H1 (cell line): Measurements from ENCODE around the gene RESF1. TPM values are rescaled to one million over a fixed set of nuclear protein-coding genes. Genes with fewer than 3 reads are reported as not detected.
A peak's percentile ranks its signal among the peaks of the same experiment; 100 is the strongest.

Experiments used
- CTCF ChIA-PET: fragments of 300-600 bp; sonication (Branson Sonifier 250); formaldehyde crosslinking; loops from one replicate; lab custom pipeline; 2021; ENCODE audit not compliant: partially characterized antibody; lab: Charles Lee
- POLR2A ChIA-PET: fragments of 300-600 bp; sonication (Branson Sonifier 250); formaldehyde crosslinking; loops from one replicate; lab custom pipeline; 2021; ENCODE audit warnings: inconsistent platforms; ENCODE audit not compliant: partially characterized antibody; lab: Charles Lee
- DNase-seq, 2 experiments: peaks; one replicate each; pipeline versions ENCODE4 v3.0.0 to v3.0.0-alpha.2; 2010 to 2022; ENCODE audit warnings: low spot score in 2 of 2, low read depth in 1 of 2, mixed read lengths in 1 of 2
- FAIRE-seq: peaks from 2 replicates; lab custom pipeline; 2011; peaks lifted over from hg19 to GRCh38; lab: Jason Lieb, UNC
- H2AFZ ChIP-seq: 2 replicates; pipeline ENCODE4 v1.8.1; 2012; ENCODE audit warnings: low read length, inconsistent platforms
- H2AK5ac ChIP-seq: 2 replicates; pipeline ENCODE4 v1.6.1; 2013; ENCODE audit warnings: low read depth, low read length
- H2BK120ac ChIP-seq: replicated peaks from 2 replicates; pipeline ENCODE3; 2013; ENCODE audit warnings: low read depth, low read length, inconsistent platforms
- H2BK12ac ChIP-seq: 2 replicates; pipeline ENCODE4 v1.6.1; 2013; ENCODE audit warnings: low read depth, low read length
- H2BK15ac ChIP-seq: 2 replicates; pipeline ENCODE4 v1.6.1; 2013; ENCODE audit warnings: low read length
- H2BK20ac ChIP-seq: 2 replicates; pipeline ENCODE4 v1.6.1; 2013; ENCODE audit warnings: low read length
- H2BK5ac ChIP-seq: 2 replicates; pipeline ENCODE4 v1.6.1; 2013; ENCODE audit warnings: low read depth, low read length
- H3K14ac ChIP-seq: 2 replicates; pipeline ENCODE4 v1.6.1; 2013; ENCODE audit warnings: inconsistent platforms; ENCODE audit not compliant: insufficient read length
- H3K18ac ChIP-seq: 2 replicates; pipeline ENCODE4 v1.6.1; 2013; ENCODE audit warnings: low read length; ENCODE audit errors: extremely low read depth
- H3K23ac ChIP-seq: 2 replicates; pipeline ENCODE4 v1.6.1; 2013; ENCODE audit warnings: inconsistent platforms; ENCODE audit not compliant: insufficient read length
- H3K23me2 ChIP-seq: 2 replicates; pipeline ENCODE4 v1.6.1; 2013; ENCODE audit warnings: low read depth, low read length
- H3K27ac ChIP-seq: 2 replicates; pipeline ENCODE4 v1.6.1; 2011; ENCODE audit warnings: low read depth, low read length, inconsistent platforms
- H3K27me3 ChIP-seq, 4 experiments: replicated peaks in 1 of 4; 1 replicate in 1 of 4; 2 replicates in 3 of 4; pipeline versions ENCODE4 v1.6.1 to v1.8.1; 2011 to 2013; ENCODE audit warnings: low read length in 3 of 4, mild to moderate bottlenecking in 3 of 4, inconsistent platforms in 2 of 4, mixed read lengths in 2 of 4, moderate library complexity in 1 of 4; ENCODE audit not compliant: control insufficient read depth in 3 of 4, insufficient read depth in 3 of 4; ENCODE audit errors: extremely low read depth in 1 of 4
- H3K36me3 ChIP-seq, 4 experiments: 2 replicates each; pipeline versions ENCODE4 v1.6.1 to v1.8.1; 2011 to 2013; ENCODE audit warnings: mild to moderate bottlenecking in 4 of 4, low read length in 3 of 4, moderate library complexity in 2 of 4, control low read depth in 1 of 4, inconsistent platforms in 1 of 4; ENCODE audit not compliant: insufficient read depth in 4 of 4, control insufficient read depth in 2 of 4
- H3K4ac ChIP-seq: replicated peaks from 2 replicates; pipeline ENCODE3; 2013; ENCODE audit warnings: low read length, low read depth, mixed read lengths, inconsistent platforms; ENCODE audit not compliant: insufficient read length
- H3K4me1 ChIP-seq, 4 experiments: replicated peaks in 1 of 4; 1 replicate in 1 of 4; 2 replicates in 3 of 4; pipeline versions ENCODE4 v1.6.1 to v1.8.1; 2011 to 2013; ENCODE audit warnings: low read length in 3 of 4, inconsistent platforms in 2 of 4, mixed read lengths in 1 of 4; ENCODE audit not compliant: insufficient read depth in 4 of 4, control insufficient read depth in 3 of 4
- H3K4me2 ChIP-seq, 2 experiments: 2 replicates each; pipeline versions ENCODE4 v1.6.1 to v1.8.1; 2011 to 2013; ENCODE audit warnings: low read depth in 2 of 2, low read length in 2 of 2, control low read depth in 1 of 2, inconsistent platforms in 1 of 2, mild to moderate bottlenecking in 1 of 2; ENCODE audit not compliant: insufficient read depth in 1 of 2
- H3K4me3 ChIP-seq, 4 experiments: fragments of 200-600, 300-600 bp in 1 of 4; sonication (generic), shearing (Covaris generic), sonication (Bioruptor Twin) in 1 of 4; 2 replicates each; pipeline versions ENCODE4 v1.5.1 to v1.8.1; 2011 to 2016; ENCODE audit warnings: low read length in 4 of 4, low read depth in 3 of 4, control low read depth in 2 of 4, inconsistent platforms in 2 of 4, mild to moderate bottlenecking in 2 of 4, mixed read lengths in 1 of 4, moderate library complexity in 1 of 4; ENCODE audit not compliant: insufficient read depth in 2 of 4; ENCODE audit errors: extremely low read depth in 1 of 4
- H3K56ac ChIP-seq: replicated peaks from 2 replicates; pipeline ENCODE3; 2013; ENCODE audit warnings: low read depth, mild to moderate bottlenecking, mixed read lengths, low read length, inconsistent platforms; ENCODE audit not compliant: insufficient read length
- H3K79me1 ChIP-seq: 2 replicates; pipeline ENCODE4 v1.6.1; 2013; ENCODE audit warnings: low read depth, low read length, control low read depth
- H3K79me2 ChIP-seq, 2 experiments: 2 replicates each; pipeline versions ENCODE4 v1.6.1 to v1.8.1; 2012 to 2013; ENCODE audit warnings: low read length in 2 of 2, mild to moderate bottlenecking in 2 of 2, inconsistent platforms in 1 of 2; ENCODE audit not compliant: insufficient read depth in 2 of 2, control insufficient read depth in 1 of 2
- H3K9ac ChIP-seq, 4 experiments: replicated peaks in 1 of 4; 1 replicate in 1 of 4; 2 replicates in 3 of 4; pipeline versions ENCODE4 v1.6.1 to v1.8.1; 2011 to 2013; ENCODE audit warnings: low read depth in 3 of 4, low read length in 3 of 4, control low read depth in 2 of 4, mild to moderate bottlenecking in 2 of 4, moderate library complexity in 2 of 4, inconsistent platforms in 1 of 4; ENCODE audit errors: extremely low read depth in 1 of 4
- H3K9me3 ChIP-seq, 2 experiments: 2 replicates each; pipeline versions ENCODE4 v1.6.1 to v1.8.1; 2012 to 2013; ENCODE audit warnings: mild to moderate bottlenecking in 2 of 2, moderate library complexity in 2 of 2, control low read depth in 1 of 2, inconsistent platforms in 1 of 2, low read depth in 1 of 2, low read length in 1 of 2, mixed read lengths in 1 of 2; ENCODE audit not compliant: insufficient read depth in 2 of 2
- H4K20me1 ChIP-seq, 2 experiments: replicated peaks in 1 of 2; 2 replicates each; pipeline versions ENCODE3 to v1.8.1; 2011 to 2013; ENCODE audit warnings: inconsistent platforms in 2 of 2, low read length in 2 of 2, mild to moderate bottlenecking in 1 of 2; ENCODE audit not compliant: insufficient read depth in 2 of 2, control insufficient read depth in 1 of 2
- H4K5ac ChIP-seq: 2 replicates; pipeline ENCODE4 v1.6.1; 2013; ENCODE audit warnings: low read length, low read depth, mixed read lengths, inconsistent platforms; ENCODE audit not compliant: insufficient read length
- H4K8ac ChIP-seq: 2 replicates; pipeline ENCODE4 v1.8.0; 2013; ENCODE audit warnings: mild to moderate bottlenecking, moderate library complexity, low read length, inconsistent platforms; ENCODE audit not compliant: insufficient read depth; ENCODE audit errors: extremely low read depth
- H4K91ac ChIP-seq: replicated peaks from 2 replicates; pipeline ENCODE3; 2013; ENCODE audit warnings: low read length, mixed read lengths, inconsistent platforms; ENCODE audit not compliant: insufficient read length
- ATF2 ChIP-seq: IDR thresholded peaks from 2 replicates; pipeline ENCODE4 v1.6.1; 2012; ENCODE audit warnings: low read length, inconsistent platforms
- SRF ChIP-seq: IDR thresholded peaks from 2 replicates; pipeline ENCODE4 v1.6.1; 2011; ENCODE audit warnings: mild to moderate bottlenecking, low read depth, low read length, moderate library complexity
- WGBS, 2 experiments: shearing (Covaris generic) in 1 of 2; methylation state at CpG; one replicate each; pipeline versions ENCODE4 v1.1.6 to v1.1.7; 2013 to 2015; ENCODE audit warnings: low lambda C conversion rate in 2 of 2, mixed read lengths in 2 of 2, inconsistent platforms in 1 of 2, low coverage in 1 of 2, missing lambda C conversion rate in 1 of 2; ENCODE audit not compliant: insufficient replicate concordance in 2 of 2, insufficient coverage in 1 of 2, insufficient read length in 1 of 2; ENCODE audit errors: extremely low coverage in 1 of 2, missing lambda C conversion rate in 1 of 2; 5-methylcytosine and 5-hydroxymethylcytosine counted together
- polyA plus RNA-seq, 7 experiments: library from polyadenylated mRNA; depleted of rRNA in 3 of 7; stranded (reverse) in 5 of 7; unstranded in 2 of 7; fragments of >200 nt in 5 of 7; fragments of 200-250 nt in 2 of 7; gene quantifications; 1 replicate in 5 of 7; 2 replicates in 1 of 7; 4 replicates in 1 of 7; pipeline versions ENCODE4 v1.2.1 to v1.2.3, GENCODE V29; 2011 to 2013; ENCODE audit warnings: missing spikeins in 2 of 7, mixed read lengths in 2 of 7
- total RNA-seq: library from RNA; stranded (reverse); fragmentation: NEBNext Ultra II Directional; extraction: Animal tissue kit (Norgen Biotek cat#: 25700); gene quantifications from 2 replicates; pipeline ENCODE4 v1.2.1, GENCODE V29; 2021

The RESF1 gene
- total and polyA plus RNA-seq, 2 of the 8 experiments (the other 6 are each of a cell fraction or from before 2014, with no cell fraction given), result 64.3 to 128 TPM

GRCh38 chr12:31922341-31923062 lies 36.7 kb upstream of the RESF1 start:
- CTCF ChIA-PET, result no interaction called here
- no peaks in the 10 kb centered on the region for H3K79me1 ChIP-seq
- 100% methylated on average over 1 of the region's 1 CpG; no CpG with 5 or more reads in 1 of the 2 experiments for WGBS, 2 experiments
- H4K5ac ChIP-seq, result no peak overlapping the region
- no peak for DNase-seq
- no peak overlapping the region for H3K4me2 ChIP-seq
- no peaks in the 10 kb centered on the region for H3K36me3 ChIP-seq
- no peak overlapping the region for H3K14ac ChIP-seq
- TF ChIP-seq SRF, result peak; percentile 70
- TF ChIP-seq ATF2, result no peak
- H3K4ac ChIP-seq, result no peak overlapping the region
- H3K27ac ChIP-seq, result no peak overlapping the region
- no peak overlapping the region for H3K18ac ChIP-seq
- H3K56ac ChIP-seq, result no peak overlapping the region
- H3K9me3 ChIP-seq, result peaks cover 11 to 13% of the 10 kb centered on the region in 2 experiments
- H3K79me2 ChIP-seq, result no peaks in the 10 kb centered on the region
- no peaks in the 10 kb centered on the region for H3K23me2 ChIP-seq
- no peak overlapping the region for H4K8ac ChIP-seq
- no peak overlapping the region for H2BK20ac ChIP-seq
- no peak overlapping the region for H2BK12ac ChIP-seq
- no peak overlapping the region for H2AFZ ChIP-seq
- no peak overlapping the region for H3K23ac ChIP-seq
- no peak overlapping the region for H3K9ac ChIP-seq
- H3K27me3 ChIP-seq, result no peaks in the 10 kb centered on the region
- no peak overlapping the region for H3K4me3 ChIP-seq
- H4K91ac ChIP-seq, result no peak overlapping the region
- POLR2A ChIA-PET, result interaction anchor here (0.5 to 1.0 kb wide), 2 partner anchors 11 to 191 kb away, joined by 3 read pairs; no protein-coding TSS in a partner anchor
- H4K20me1 ChIP-seq, result no peaks in the 10 kb centered on the region
- no peak overlapping the region for H2BK120ac ChIP-seq
- H3K4me1 ChIP-seq, result 0 out of 7 replicates have a peak, but pooled peaks cover 0 to 2% (median 0%) of the 10 kb centered on the region in 4 experiments
- no peak for FAIRE-seq
- no peak overlapping the region for H2BK5ac ChIP-seq
- no peak overlapping the region for H2BK15ac ChIP-seq
- H2AK5ac ChIP-seq, result no peak overlapping the region
